GM23338 (cell line): Measurements from ENCODE around the gene FBRSL1. TPM values are rescaled to one million over a fixed set of nuclear protein-coding genes. Genes with fewer than 3 reads are reported as not detected.
A peak's percentile ranks its signal among the peaks of the same experiment; 100 is the strongest.

Experiments
- ATAC-seq: fragments of 200-7000 bp; cut with Tn5 transposase; 3 replicates; pipeline ENCODE4 v1.9.1; 2020
- DNase-seq: peaks from one replicate; pipeline ENCODE4 v3.0.0-alpha.2; 2015; ENCODE audit warnings: low spot score
- H2AFZ ChIP-seq: fragments of 200-600 bp; sonication (generic); 2 replicates; pipeline ENCODE4 v1.8.0; 2016; ENCODE audit warnings: antibody characterized with exemption, mild to moderate bottlenecking, moderate library complexity
- H3F3A ChIP-seq: fragments of 200-600 bp; sonication (generic); replicated peaks from 2 replicates; pipeline ENCODE4 v1.8.0; 2017; ENCODE audit warnings: antibody characterized with exemption, mixed run types, low read depth
- H3K27ac ChIP-seq: fragments of 200-600 bp; sonication (generic); 2 replicates; pipeline ENCODE4 v1.6.1; 2016; ENCODE audit warnings: low read depth
- H3K27me3 ChIP-seq: fragments of 200-600 bp; sonication (generic); 2 replicates; pipeline ENCODE4 v1.8.0; 2016; ENCODE audit warnings: mild to moderate bottlenecking, mixed run types, moderate library complexity; ENCODE audit not compliant: insufficient read depth
- H3K36me3 ChIP-seq: fragments of 200-600 bp; sonication (generic); 2 replicates; pipeline ENCODE4 v1.8.0; 2016; ENCODE audit warnings: mild to moderate bottlenecking; ENCODE audit not compliant: insufficient read depth
- H3K4me1 ChIP-seq: fragments of 200-600 bp; sonication (generic); 2 replicates; pipeline ENCODE4 v1.8.0; 2016; ENCODE audit warnings: mild to moderate bottlenecking, moderate library complexity; ENCODE audit not compliant: insufficient read depth
- H3K4me2 ChIP-seq: fragments of 200-600 bp; sonication (generic); 2 replicates; pipeline ENCODE4 v1.7.1; 2017; ENCODE audit warnings: mixed run types
- H3K4me3 ChIP-seq: fragments of 200-600 bp; sonication (generic); 2 replicates; pipeline ENCODE4 v1.6.1; 2016; ENCODE audit warnings: mixed run types
- H3K79me2 ChIP-seq: fragments of 200-600 bp; sonication (generic); replicated peaks from 2 replicates; pipeline ENCODE4 v1.8.0; 2017; ENCODE audit warnings: mild to moderate bottlenecking; ENCODE audit not compliant: insufficient read depth
- H3K9me2 ChIP-seq: fragments of 200-600 bp; sonication (generic); 2 replicates; pipeline ENCODE4 v1.8.0; 2017; ENCODE audit not compliant: insufficient read depth
- H4K20me1 ChIP-seq: fragments of 200-600 bp; sonication (generic); replicated peaks from 2 replicates; pipeline ENCODE4 v1.8.0; 2017; ENCODE audit warnings: mild to moderate bottlenecking; ENCODE audit not compliant: insufficient read depth
- H3K27ac Mint-ChIP-seq: 2 replicates; pipeline ENCODE4 v1.8.0; 2020; ENCODE audit warnings: inconsistent platforms, mild to moderate bottlenecking, moderate library complexity, mixed read lengths
- H3K27me3 Mint-ChIP-seq: 3 replicates; pipeline ENCODE4 v1.8.0; 2022; ENCODE audit warnings: low read depth, mild to moderate bottlenecking, moderate library complexity, mixed read lengths, inconsistent platforms; ENCODE audit not compliant: insufficient read depth, poor library complexity
- H3K36me3 Mint-ChIP-seq: 3 replicates; pipeline ENCODE4 v1.8.0; 2021; ENCODE audit warnings: low read depth, mild to moderate bottlenecking, inconsistent platforms, moderate library complexity, mixed read lengths
- H3K4me1 Mint-ChIP-seq: 3 replicates; pipeline ENCODE4 v1.8.0; 2020; ENCODE audit warnings: mild to moderate bottlenecking, inconsistent platforms, mixed read lengths
- H3K4me3 Mint-ChIP-seq: 3 replicates; pipeline ENCODE4 v1.8.0; 2021; ENCODE audit warnings: moderate library complexity, mild to moderate bottlenecking, inconsistent platforms, mixed read lengths
- H3K9me3 Mint-ChIP-seq: 3 replicates; pipeline ENCODE4 v1.8.0; 2020; ENCODE audit warnings: moderate library complexity, mild to moderate bottlenecking, inconsistent platforms, mixed read lengths
- CREB1 ChIP-seq: fragments of 250-450 bp; sonication (Bioruptor Pico); IDR thresholded peaks from 2 replicates; pipeline ENCODE4 v1.5.0; 2020; ENCODE audit warnings: low read depth, mild to moderate bottlenecking, moderate library complexity
- ETS1 ChIP-seq: IDR thresholded peaks from 2 replicates; pipeline ENCODE4 v1.6.1; 2016; ENCODE audit warnings: antibody characterized with exemption
- EZH2 ChIP-seq: fragments of 200-600 bp; sonication (generic); IDR thresholded peaks from one replicate; pipeline ENCODE4 v1.8.0; 2017; ENCODE audit warnings: antibody characterized with exemption, mild to moderate bottlenecking, low read depth; ENCODE audit not compliant: unreplicated experiment
- NANOG ChIP-seq: IDR thresholded peaks from 2 replicates; pipeline ENCODE4 v1.6.1; 2016; ENCODE audit warnings: antibody characterized with exemption, borderline replicate concordance
- ZNF114 ChIP-seq: fragments of 250-450 bp; sonication (Bioruptor Pico); IDR thresholded peaks from 2 replicates; pipeline ENCODE4 v1.5.0; 2020; ENCODE audit warnings: mild to moderate bottlenecking, moderate library complexity
- ZNF331 ChIP-seq: fragments of 250-450 bp; sonication (Bioruptor Pico); IDR thresholded peaks from 2 replicates; pipeline ENCODE4 v1.5.0; 2020; ENCODE audit warnings: low read depth, mild to moderate bottlenecking, moderate library complexity
- polyA plus RNA-seq: library from polyadenylated mRNA; unstranded; fragments of >200 nt; fragmentation: Nextera tagmentation; extraction: Ambion mirVana; gene quantifications from 2 replicates; pipeline ENCODE4 v1.2.1, GENCODE V29; 2016
- total RNA-seq: library from RNA; depleted of rRNA; stranded (reverse); fragments of >200 nt; shearing (Covaris generic); gene quantifications from 2 replicates; pipeline ENCODE4 v1.2.3, GENCODE V29; 2014
- TF ChIP-seq, protein P1 (sequence below), 2 experiments: fragments of 200-600 bp in 1 of 2; sonication (generic) in 1 of 2; conservative IDR thresholded peaks; 2 replicates each; pipeline versions ENCODE4 v1.5.1 to v1.6.1; 2016 to 2017; ENCODE audit warnings: antibody characterized with exemption in 2 of 2, low read depth in 2 of 2, mild to moderate bottlenecking in 2 of 2, moderate library complexity in 1 of 2

The FBRSL1 gene
- total and polyA plus RNA-seq, 2 experiments from 2014 or later, result 37.8 to 89.8 TPM

DNA sequence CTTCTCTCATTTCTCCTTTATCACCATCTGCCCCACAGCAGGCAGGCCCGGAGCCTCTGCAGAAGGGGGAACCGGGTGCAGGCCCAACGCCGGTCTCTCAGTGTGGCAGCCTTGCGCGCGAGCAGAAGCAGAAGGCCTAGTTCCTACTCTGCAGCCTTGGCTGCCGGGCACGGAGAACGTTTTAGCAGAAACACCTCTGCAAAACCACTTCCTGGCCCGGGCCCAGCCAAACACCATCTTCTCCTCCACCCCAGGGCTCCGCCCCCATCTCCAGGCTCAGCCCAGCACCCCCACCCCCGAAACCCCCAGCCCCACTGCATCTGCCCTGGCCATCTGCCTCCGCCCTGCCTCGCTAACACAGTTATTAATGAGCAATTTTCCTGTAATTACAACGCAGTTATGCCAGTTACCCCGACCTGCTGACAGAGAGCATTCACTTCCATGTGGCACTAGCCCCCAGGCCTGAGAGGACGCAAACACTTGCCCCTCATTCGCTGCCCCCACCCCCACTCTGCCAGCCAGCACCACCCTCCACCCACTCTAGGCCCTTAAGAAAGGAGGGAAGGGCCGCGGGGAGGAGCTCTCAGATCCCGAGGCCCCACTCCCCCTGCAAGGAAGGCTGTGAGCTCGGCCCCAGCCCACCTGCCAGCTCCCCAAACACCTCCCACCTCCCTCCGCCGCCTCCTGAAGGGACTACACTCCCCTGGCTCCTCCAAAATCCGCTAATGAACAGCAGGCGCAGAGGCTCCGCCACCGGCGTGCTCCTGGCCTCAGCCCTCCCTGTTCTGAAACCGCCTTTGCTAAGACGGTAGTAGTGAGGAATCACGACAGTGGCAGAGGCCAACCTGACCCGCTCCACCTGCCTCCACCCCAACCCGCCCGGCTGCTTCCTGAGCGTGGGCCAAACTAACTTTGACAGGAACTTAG lies 44.7 kb upstream of the FBRSL1 start:
- Mint-ChIP-seq H3K36me3 (peaks cover 19% of the 10 kb centered on the region), H3K27me3 (peaks cover 52% of the 10 kb centered on the region), H3K9me3 (peaks cover 35% of the 10 kb centered on the region), H3K27ac (peak overlapping the region; percentile 98), H3K4me1 (peaks cover 11% of the 10 kb centered on the region), H3K4me3 (peak overlapping the region; percentile 90)
- ATAC-seq (peak; percentile 56), DNase-seq (peak; percentile 37)
- Histone ChIP-seq H3K9me2 (no peaks in the 10 kb centered on the region), H3K36me3 (no peaks in the 10 kb centered on the region), H3K79me2 (no peaks in the 10 kb centered on the region), H2AFZ (peak overlapping the region; percentile 85; the same call in 1 of the 2 replicates), H4K20me1 (no peaks in the 10 kb centered on the region), H3K4me1 (no peaks in the 10 kb centered on the region), H3K4me2 (peak overlapping the region; percentile 77), H3F3A (peaks cover 5% of the 10 kb centered on the region; the same call in 1 of the 2 replicates), H3K4me3 (peak overlapping the region; percentile 55), H3K27me3 (peaks cover 54% of the 10 kb centered on the region), H3K27ac (no peak overlapping the region; the same call in 1 of the 2 replicates)
- TF ChIP-seq, protein P1, sequence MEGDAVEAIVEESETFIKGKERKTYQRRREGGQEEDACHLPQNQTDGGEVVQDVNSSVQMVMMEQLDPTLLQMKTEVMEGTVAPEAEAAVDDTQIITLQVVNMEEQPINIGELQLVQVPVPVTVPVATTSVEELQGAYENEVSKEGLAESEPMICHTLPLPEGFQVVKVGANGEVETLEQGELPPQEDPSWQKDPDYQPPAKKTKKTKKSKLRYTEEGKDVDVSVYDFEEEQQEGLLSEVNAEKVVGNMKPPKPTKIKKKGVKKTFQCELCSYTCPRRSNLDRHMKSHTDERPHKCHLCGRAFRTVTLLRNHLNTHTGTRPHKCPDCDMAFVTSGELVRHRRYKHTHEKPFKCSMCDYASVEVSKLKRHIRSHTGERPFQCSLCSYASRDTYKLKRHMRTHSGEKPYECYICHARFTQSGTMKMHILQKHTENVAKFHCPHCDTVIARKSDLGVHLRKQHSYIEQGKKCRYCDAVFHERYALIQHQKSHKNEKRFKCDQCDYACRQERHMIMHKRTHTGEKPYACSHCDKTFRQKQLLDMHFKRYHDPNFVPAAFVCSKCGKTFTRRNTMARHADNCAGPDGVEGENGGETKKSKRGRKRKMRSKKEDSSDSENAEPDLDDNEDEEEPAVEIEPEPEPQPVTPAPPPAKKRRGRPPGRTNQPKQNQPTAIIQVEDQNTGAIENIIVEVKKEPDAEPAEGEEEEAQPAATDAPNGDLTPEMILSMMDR (conservative IDR thresholded peaks at IDR 0.05; ENCODE audit: low read depth in 2 of 2), result no peak
- TF ChIP-seq ZNF114 (CRISPR knock-in tag) (no peak), NANOG (no peak), ZNF331 (CRISPR knock-in tag) (no peak), ETS1 (no peak), EZH2 (no peak), CREB1 (no peak)

- Histone ChIP-seq H3K4me1 (no peaks in the 10 kb centered on the region), H2AFZ (peak overlapping the region; percentile 94), H3K27me3 (peaks cover 60% of the 10 kb centered on the region), H3K9me2 (no peaks in the 10 kb centered on the region), H3K27ac (peak overlapping the region; percentile 76; the same call in 1 of the 2 replicates), H3K4me2 (peak overlapping the region; percentile 77), H3K4me3 (peak overlapping the region; percentile 55), H3F3A (peaks cover 5% of the 10 kb centered on the region; the same call in 1 of the 2 replicates), H3K36me3 (no peaks in the 10 kb centered on the region), H3K79me2 (no peaks in the 10 kb centered on the region), H4K20me1 (no peaks in the 10 kb centered on the region)
- Mint-ChIP-seq H3K9me3 (peaks cover 33% of the 10 kb centered on the region), H3K4me3 (peak overlapping the region; percentile 90), H3K4me1 (peaks cover 11% of the 10 kb centered on the region; the same call in 2 of the 3 replicates), H3K36me3 (peaks cover 18% of the 10 kb centered on the region), H3K27me3 (peaks cover 48% of the 10 kb centered on the region), H3K27ac (peak overlapping the region; percentile 98)
- peak; percentile 72 for ATAC-seq
- peak; percentile 100 for TF ChIP-seq CREB1
- TF ChIP-seq, protein P1 (conservative IDR thresholded peaks at IDR 0.05; ENCODE audit: low read depth in 2 of 2), result no peak
- peak; percentile 98 for DNase-seq
These were observed 43.9 kb upstream of the FBRSL1 start for GRCh38 chr12:132445884-132446632.
